GM12878 (cell line): ENCODE results near the gene CST8. TPM values are rescaled to one million over a fixed set of nuclear protein-coding genes. Genes with fewer than 3 reads are reported as not detected.
A peak's percentile ranks its signal among the peaks of the same experiment; 100 is the strongest.

Source experiments
- ATAC-seq: fragments of 200-7000 bp; cut with Tn5 transposase; 3 replicates; pipeline ENCODE4 v1.9.1; 2020; ENCODE audit warnings: mild to moderate bottlenecking, moderate library complexity
- BruUV-seq: library from RNA; stranded (reverse); fragments of 400-500 nt; replicated peaks from 2 replicates; lab custom pipeline; 2021; lab: Mats Ljungman, UMichigan
- CTCF ChIA-PET: fragments of 300-600 bp; sonication (Branson Sonifier 250); formaldehyde crosslinking; extraction: SDS; loops from one replicate; lab custom pipeline; 2021; ENCODE audit warnings: inconsistent platforms; lab: Yijun Ruan, JAX
- POLR2A ChIA-PET: fragments of 350-600 bp; formaldehyde crosslinking; extraction: SDS; loops from one replicate; lab custom pipeline; 2021; ENCODE audit warnings: inconsistent platforms; lab: Charles Lee
- RAD21 ChIA-PET: fragments of 300-600 bp; sonication (Branson Sonifier 250); formaldehyde crosslinking; loops from one replicate; lab custom pipeline; 2023; ENCODE audit warnings: antibody characterized with exemption; ENCODE audit not compliant: unreplicated experiment; lab: Charles Lee
- SMC1A ChIA-PET: fragments of 300-600 bp; sonication (Branson Sonifier 250); formaldehyde crosslinking; loops from one replicate; lab custom pipeline; 2023; ENCODE audit not compliant: unreplicated experiment, uncharacterized antibody; lab: Charles Lee
- DNase-seq: peaks from one replicate; pipeline ENCODE4 v3.0.0-alpha.2; 2011; ENCODE audit warnings: low read depth, low spot score
- FAIRE-seq: peaks from 3 replicates; lab custom pipeline; 2011; peaks lifted over from hg19 to GRCh38; lab: Jason Lieb, UNC
- H2AFZ ChIP-seq: 2 replicates; pipeline ENCODE4 v1.6.0; 2011; ENCODE audit warnings: low read depth, low read length, control low read depth; ENCODE audit not compliant: control insufficient read depth
- H3K27ac ChIP-seq: 2 replicates; pipeline ENCODE4 v1.5.1; 2011; ENCODE audit warnings: control low read depth; ENCODE audit not compliant: control insufficient read depth, insufficient read depth
- H3K27me3 ChIP-seq, 2 experiments: replicated peaks in 1 of 2; 2 replicates each; pipeline versions ENCODE4 v1.6.0 to v1.6.1; 2011; ENCODE audit warnings: low read length in 1 of 2; ENCODE audit not compliant: control insufficient read depth in 2 of 2, insufficient read depth in 2 of 2
- H3K36me3 ChIP-seq, 2 experiments: 2 replicates each; pipeline ENCODE4 v1.5.1; 2011; ENCODE audit warnings: low read length in 1 of 2; ENCODE audit not compliant: control insufficient read depth in 2 of 2, insufficient read depth in 2 of 2
- H3K4me1 ChIP-seq: 2 replicates; pipeline ENCODE4 v1.6.1; 2011; ENCODE audit warnings: mild to moderate bottlenecking, low read length, moderate library complexity, mixed read lengths; ENCODE audit not compliant: control insufficient read depth, insufficient read depth
- H3K4me2 ChIP-seq: 2 replicates; pipeline ENCODE4 v1.6.0; 2011; ENCODE audit warnings: control low read depth; ENCODE audit not compliant: control insufficient read depth, insufficient read depth
- H3K4me3 ChIP-seq: fragments of 200-600 bp; sonication (generic); 2 replicates; pipeline ENCODE4 v1.5.1; 2016
- H3K79me2 ChIP-seq: 2 replicates; pipeline ENCODE4 v1.6.0; 2011; ENCODE audit warnings: low read length; ENCODE audit not compliant: control insufficient read depth, insufficient read depth
- H3K9ac ChIP-seq: 2 replicates; pipeline ENCODE4 v1.8.0; 2011; ENCODE audit warnings: low read length, control low read depth, mixed read lengths; ENCODE audit not compliant: control insufficient read depth, insufficient read depth
- H3K9me3 ChIP-seq: replicated peaks from 3 replicates; pipeline ENCODE4 v1.5.1; 2011; ENCODE audit warnings: mild to moderate bottlenecking, low read length; ENCODE audit not compliant: control insufficient read depth, insufficient read depth
- H4K20me1 ChIP-seq: 2 replicates; pipeline ENCODE4 v1.6.0; 2011; ENCODE audit not compliant: control insufficient read depth, insufficient read depth
- KLF5 ChIP-seq: fragments of 450-650 bp; IDR thresholded peaks from 2 replicates; pipeline ENCODE4 v1.6.1; 2014; ENCODE audit warnings: mild to moderate bottlenecking; ENCODE audit not compliant: partially characterized antibody
- NRF1 ChIP-seq: conservative IDR thresholded peaks from 2 replicates; pipeline ENCODE4 v1.6.1; 2011; ENCODE audit warnings: mild to moderate bottlenecking, low read depth, low read length, improper control_type of control experiment
- RCOR1 ChIP-seq: conservative IDR thresholded peaks from 2 replicates; pipeline ENCODE4 v1.6.1; 2012; ENCODE audit warnings: low read depth, low read length, improper control_type of control experiment
- SMC3 ChIP-seq: IDR thresholded peaks from 2 replicates; pipeline ENCODE4 v1.6.1; 2011; ENCODE audit warnings: low read length, improper control_type of control experiment, borderline replicate concordance
- in situ Hi-C: fragments of 300-500 bp; cut with MboI; formaldehyde crosslinking; loops from 9 replicates; pipeline ENCODE4 v1.14.3; 2018; ENCODE audit warnings: mixed read lengths
- intact Hi-C: fragments of 100-400 bp; cut with micrococcal nuclease; formaldehyde crosslinking; loops from one replicate; pipeline ENCODE4 v1.14.2; 2022; ENCODE audit not compliant: unreplicated experiment
- polyA plus RNA-seq, 11 experiments: library from polyadenylated mRNA; depleted of rRNA in 4 of 11; unstranded in 6 of 11; stranded (reverse) in 5 of 11; fragments of >200 nt; fragmentation: Nextera tagmentation in 4 of 11; fragmentation: Illumina TruSeq in 1 of 11; extraction: Ambion mirVana in 4 of 11; extraction: Trizol in 1 of 11; gene quantifications; 1 replicate in 1 of 11; 2 replicates in 10 of 11; pipeline versions ENCODE4 v1.2.1 to v1.2.3, GENCODE V29; 2011 to 2016; ENCODE audit warnings: inconsistent platforms in 2 of 11, missing spikeins in 2 of 11, low read depth in 1 of 11
- total RNA-seq, 4 experiments: library from RNA; depleted of rRNA in 3 of 4; stranded (reverse); fragments of >200 nt in 3 of 4; fragmentation: Illumina TruSeq in 1 of 4; extraction: Trizol in 1 of 4; gene quantifications; 2 replicates each; pipeline versions ENCODE4 v1.2.1 to v1.2.3, GENCODE V29; 2013 to 2021
- TF ChIP-seq, protein P1 (sequence below): fragments of 450-650 bp; IDR thresholded peaks from 2 replicates; pipeline ENCODE4 v1.6.1; 2018; ENCODE audit warnings: borderline replicate concordance, mild to moderate bottlenecking; ENCODE audit not compliant: partially characterized antibody
- TF ChIP-seq, protein P2 (sequence below): IDR thresholded peaks from 2 replicates; pipeline ENCODE4 v1.6.1; 2012; ENCODE audit warnings: low read length, inconsistent platforms

CST8 gene
- total and polyA plus RNA-seq, 10 of the 15 experiments (the other 5 are each of a cell fraction or from before 2014, with no cell fraction given): not detected

GRCh38 chr20:23492292-23492691, 1.4 kb downstream of the CST8 start:
- peaks cover 4% of the 10 kb centered on the region; the same call in 1 of the 2 replicates for H3K4me1 ChIP-seq
- H2AFZ ChIP-seq: no peak overlapping the region; the same call in 1 of the 2 replicates
- no peaks in the 10 kb centered on the region for H3K27me3 ChIP-seq
- peak; percentile 39; the same call in 2 of the 3 replicates for ATAC-seq
- no peak overlapping the region for H3K4me2 ChIP-seq
- H3K36me3 ChIP-seq: no peaks in the 10 kb centered on the region
- no peak for FAIRE-seq
- TF ChIP-seq, protein P1, sequence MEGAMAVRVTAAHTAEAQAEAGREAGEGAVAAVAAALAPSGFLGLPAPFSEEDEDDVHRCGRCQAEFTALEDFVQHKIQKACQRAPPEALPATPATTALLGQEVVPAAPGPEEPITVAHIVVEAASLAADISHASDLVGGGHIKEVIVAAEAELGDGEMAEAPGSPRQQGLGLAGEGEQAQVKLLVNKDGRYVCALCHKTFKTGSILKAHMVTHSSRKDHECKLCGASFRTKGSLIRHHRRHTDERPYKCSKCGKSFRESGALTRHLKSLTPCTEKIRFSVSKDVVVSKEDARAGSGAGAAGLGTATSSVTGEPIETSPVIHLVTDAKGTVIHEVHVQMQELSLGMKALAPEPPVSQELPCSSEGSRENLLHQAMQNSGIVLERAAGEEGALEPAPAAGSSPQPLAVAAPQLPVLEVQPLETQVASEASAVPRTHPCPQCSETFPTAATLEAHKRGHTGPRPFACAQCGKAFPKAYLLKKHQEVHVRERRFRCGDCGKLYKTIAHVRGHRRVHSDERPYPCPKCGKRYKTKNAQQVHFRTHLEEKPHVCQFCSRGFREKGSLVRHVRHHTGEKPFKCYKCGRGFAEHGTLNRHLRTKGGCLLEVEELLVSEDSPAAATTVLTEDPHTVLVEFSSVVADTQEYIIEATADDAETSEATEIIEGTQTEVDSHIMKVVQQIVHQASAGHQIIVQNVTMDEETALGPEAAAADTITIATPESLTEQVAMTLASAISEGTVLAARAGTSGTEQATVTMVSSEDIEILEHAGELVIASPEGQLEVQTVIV: no peak
- TF ChIP-seq SMC3 (no peak), KLF5 (no peak), RCOR1 (no peak), NRF1 (no peak)
- TF ChIP-seq, protein P2, sequence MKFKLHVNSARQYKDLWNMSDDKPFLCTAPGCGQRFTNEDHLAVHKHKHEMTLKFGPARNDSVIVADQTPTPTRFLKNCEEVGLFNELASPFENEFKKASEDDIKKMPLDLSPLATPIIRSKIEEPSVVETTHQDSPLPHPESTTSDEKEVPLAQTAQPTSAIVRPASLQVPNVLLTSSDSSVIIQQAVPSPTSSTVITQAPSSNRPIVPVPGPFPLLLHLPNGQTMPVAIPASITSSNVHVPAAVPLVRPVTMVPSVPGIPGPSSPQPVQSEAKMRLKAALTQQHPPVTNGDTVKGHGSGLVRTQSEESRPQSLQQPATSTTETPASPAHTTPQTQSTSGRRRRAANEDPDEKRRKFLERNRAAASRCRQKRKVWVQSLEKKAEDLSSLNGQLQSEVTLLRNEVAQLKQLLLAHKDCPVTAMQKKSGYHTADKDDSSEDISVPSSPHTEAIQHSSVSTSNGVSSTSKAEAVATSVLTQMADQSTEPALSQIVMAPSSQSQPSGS: no peak
- H3K9me3 ChIP-seq: no peaks in the 10 kb centered on the region; the same call in 2 of the 3 replicates
- ChIA-PET RAD21 (no interaction called here), CTCF (no interaction called here), SMC1A (no interaction called here), POLR2A (no interaction called here)
- no peak overlapping the region for H3K27ac ChIP-seq
- BruUV-seq: no TSS peak
- intact Hi-C loops (no loop called here), in situ Hi-C loops (no loop called here)
- no peak overlapping the region for H3K9ac ChIP-seq
- no peaks in the 10 kb centered on the region for H4K20me1 ChIP-seq
- H3K79me2 ChIP-seq: no peaks in the 10 kb centered on the region
- no peak for DNase-seq
- no peak overlapping the region for H3K4me3 ChIP-seq
